GM21528 (cell line): ENCODE data around the gene PRDM16.

Experiments
- ATAC-seq: cut with Tn5 transposase; IDR thresholded peaks from one replicate; pipeline ENCODE4 v1.9.1; 2021; ENCODE audit warnings: mild to moderate bottlenecking, moderate library complexity; ENCODE audit not compliant: unreplicated experiment, low FRiP score

PRDM16 gene

GRCh38 chr1:3441410-3441847 is 372.4 kb downstream of the PRDM16 start:
- no peak for ATAC-seq

GRCh38 chr1:3441880-3442279 is 372.9 kb downstream of the PRDM16 start:
- no peak for ATAC-seq

DNA sequence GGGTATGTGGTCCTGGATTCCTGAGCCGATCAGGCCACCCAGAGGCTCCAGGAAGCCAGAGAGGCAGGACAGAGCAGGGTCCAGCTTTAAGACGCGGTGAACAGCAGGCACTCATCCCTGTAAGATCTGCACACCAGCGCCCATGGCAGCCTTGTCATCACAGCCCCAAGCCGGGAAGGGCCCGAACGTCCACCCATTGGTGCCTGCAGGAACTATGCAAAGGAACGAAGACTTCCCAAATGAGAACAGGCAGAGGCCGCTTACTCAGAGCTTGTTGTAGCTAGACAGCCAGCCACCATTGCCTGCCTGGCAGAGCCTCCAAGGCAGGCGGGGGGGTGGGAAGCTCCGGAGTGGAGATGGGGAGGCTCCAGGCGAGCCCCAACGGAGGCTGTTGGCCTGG is 373.3 kb downstream of the PRDM16 start:
- no peak for ATAC-seq

- no peak for ATAC-seq
These were observed 373.9 kb downstream of the PRDM16 start for GRCh38 chr1:3442901-3443300.

DNA sequence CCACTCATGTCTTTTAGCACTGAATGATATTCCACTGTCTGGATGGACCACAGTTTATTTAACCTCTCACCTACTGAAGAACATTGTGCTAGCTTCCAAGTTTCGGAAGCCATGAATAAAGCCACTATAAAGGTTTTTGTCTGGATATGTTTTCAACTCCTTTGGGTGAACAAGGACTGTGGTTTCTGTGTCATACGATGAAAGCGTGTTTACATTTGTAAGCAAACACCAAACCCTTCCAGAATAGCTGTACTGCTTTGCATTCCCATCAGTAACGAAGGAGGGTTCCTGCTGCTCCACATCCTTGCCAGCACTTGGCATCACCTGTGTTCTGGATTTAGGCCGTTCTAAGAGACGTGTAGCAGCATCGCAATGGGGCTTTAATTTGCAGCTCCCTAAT is 374.8 kb downstream of the PRDM16 start:
- ATAC-seq: no peak

DNA sequence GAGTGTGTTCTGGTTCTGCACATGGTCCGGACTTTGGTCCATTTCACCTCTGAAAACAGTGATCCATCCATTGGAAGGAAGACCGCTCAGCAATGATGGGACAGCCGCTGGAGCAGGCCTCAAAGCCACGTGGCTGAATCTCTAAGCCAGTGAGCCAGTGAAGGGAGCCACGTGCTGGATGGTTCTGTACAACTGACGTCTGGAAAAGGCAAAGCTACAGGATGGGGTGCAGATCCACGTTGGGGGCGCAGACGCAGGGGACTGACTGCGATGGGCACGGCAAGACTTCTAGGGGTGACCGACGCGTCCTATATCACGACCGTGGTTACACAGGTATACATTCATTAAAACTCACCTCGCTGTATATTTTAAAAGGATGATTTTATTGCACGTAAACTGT is 375.3 kb downstream of the PRDM16 start:
- no peak for ATAC-seq

DNA sequence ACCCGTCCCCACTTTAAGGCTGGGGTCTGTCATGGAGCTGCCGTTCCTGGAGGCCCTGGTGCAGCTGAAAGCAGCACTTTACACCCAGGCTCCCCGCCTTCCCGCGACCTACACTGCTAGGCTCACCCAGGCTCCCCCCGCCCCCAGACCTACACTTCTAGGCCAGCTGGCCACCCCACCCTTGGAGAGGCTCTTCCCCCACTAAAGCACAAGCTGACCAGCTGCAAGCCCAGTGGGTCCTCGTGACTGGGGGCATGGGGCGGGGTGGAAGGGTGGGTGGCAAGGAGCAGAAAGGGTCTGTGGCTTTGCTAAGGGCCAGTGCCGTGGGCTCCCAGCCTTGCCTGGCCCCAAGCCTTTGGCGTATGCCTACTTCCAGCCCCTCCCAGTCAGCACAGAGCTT is 375.7 kb downstream of the PRDM16 start:
- ATAC-seq: no peak

GRCh38 chr1:3450202-3450863 is 381.3 kb downstream of the PRDM16 start:
- ATAC-seq: no peak

GRCh38 chr1:3450983-3451382 is 382.0 kb downstream of the PRDM16 start:
- ATAC-seq: no peak

- no peak for ATAC-seq
These were observed 383.2 kb downstream of the PRDM16 start for GRCh38 chr1:3451994-3452865.

DNA sequence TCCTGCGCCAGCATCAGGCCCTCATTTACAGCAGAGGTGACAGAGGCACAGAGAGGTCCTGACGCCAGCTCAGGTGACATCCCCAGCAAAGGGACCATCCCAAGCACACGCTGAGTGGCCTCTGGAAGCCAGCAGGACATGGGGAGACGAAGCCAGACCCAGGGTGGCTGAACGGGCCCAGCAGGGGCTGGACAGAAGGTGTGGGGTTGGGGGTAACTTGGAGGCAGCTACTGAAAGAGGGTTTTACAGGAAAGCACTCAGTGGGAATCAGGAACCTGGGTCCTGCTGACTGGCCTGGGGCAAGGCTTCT is 383.8 kb downstream of the PRDM16 start:
- ATAC-seq: no peak

GRCh38 chr1:3453203-3453761 is 384.3 kb downstream of the PRDM16 start:
- no peak for ATAC-seq

GRCh38 chr1:3453891-3454810 is 385.1 kb downstream of the PRDM16 start, which contains the start of gene ARHGEF16:
Gene ARHGEF16, plus strand, starts transcription at chr1:3454665. Its CDS starts 8,420 bp downstream, at chr1:3463085.
- no peak for ATAC-seq

DNA sequence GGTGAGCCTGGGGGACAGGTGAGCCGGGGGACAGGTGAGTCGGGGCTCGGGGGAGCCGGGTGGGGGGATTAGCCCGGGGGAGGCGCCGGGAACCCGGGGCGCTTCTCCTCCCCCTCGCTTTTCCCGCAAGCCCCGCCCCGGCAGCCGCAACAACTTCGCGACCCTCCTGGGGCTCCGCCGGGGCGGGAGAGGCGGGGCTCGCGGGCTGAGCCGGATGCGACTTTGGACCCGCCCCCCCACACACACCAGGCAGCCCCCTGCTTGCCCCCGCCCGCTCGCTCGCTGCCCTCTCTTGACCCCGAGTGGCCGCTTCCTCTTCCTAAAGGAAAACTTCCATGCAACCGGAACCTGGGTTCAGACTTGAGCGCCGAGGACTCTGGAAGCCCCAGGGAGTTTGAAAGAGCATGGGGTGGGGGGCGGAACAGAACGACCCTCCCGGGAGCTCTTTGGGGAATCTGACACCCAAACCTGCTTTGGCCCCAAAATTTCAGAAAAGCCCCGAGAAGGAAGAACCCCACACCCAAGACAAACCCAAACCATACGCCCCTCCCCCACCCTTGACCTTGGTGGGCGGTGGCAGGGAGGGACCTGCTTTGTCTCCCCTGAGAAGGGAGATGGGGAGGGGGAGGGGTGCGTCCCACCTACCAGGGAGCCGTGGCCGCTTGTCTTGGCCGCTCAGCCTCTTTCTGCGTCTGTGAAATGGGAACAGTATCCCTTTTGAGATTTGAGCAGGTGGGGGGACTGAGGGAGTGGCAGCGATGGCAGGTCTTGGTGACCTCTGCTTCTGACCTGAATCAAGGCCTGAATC is 386.0 kb downstream of the PRDM16 start:
- no peak for ATAC-seq

DNA sequence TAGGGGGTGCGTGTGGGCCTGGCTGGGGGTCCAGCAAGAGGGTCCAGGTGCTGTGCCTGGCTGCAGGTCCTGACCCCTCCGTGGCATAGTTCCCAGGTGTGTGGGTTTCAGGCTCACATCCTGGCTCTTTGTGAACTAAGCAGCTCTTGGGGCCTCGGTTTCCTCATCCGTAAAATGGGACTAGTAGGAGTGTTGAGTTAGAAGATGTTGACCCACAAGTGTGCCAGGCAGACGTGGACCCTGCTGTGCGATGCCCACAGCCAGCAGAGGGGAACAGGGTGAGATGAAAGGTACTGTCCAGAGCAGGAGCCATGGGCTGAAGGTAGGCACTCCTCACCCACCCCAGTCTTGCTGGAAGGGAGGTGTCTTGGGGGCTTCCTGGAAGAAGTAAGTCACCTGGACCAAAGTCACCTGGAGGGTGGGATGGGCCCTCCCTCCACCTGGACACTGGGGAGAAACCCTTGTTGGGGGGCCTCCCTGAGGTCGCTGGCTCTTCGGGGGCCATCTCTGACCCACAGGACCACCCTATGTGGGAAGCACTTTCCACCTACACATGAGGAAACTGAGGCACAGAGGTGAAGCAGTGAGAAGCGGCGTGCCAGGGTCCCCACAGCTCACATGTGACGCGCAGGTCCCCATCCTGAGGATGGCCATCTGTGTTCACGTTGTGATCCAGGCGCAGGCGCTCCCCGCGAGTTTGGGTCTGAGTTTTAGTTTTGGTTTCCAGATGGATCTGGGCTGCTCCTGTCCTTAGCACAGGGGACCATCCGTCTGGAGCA is 386.9 kb downstream of the PRDM16 start:
- ATAC-seq: no peak

GRCh38 chr1:3456449-3456963 is 387.5 kb downstream of the PRDM16 start:
- ATAC-seq: no peak

GRCh38 chr1:3456964-3457909 is 388.2 kb downstream of the PRDM16 start:
- ATAC-seq: no peak
